C4-2B (cell line): ENCODE data around the gene SMIM1.

ENCODE experiments used
- H3K27ac ChIP-seq: fragments of 450-650 bp; 2 replicates; pipeline ENCODE4 v1.5.1; 2017
- ZFX ChIP-seq: fragments of 450-650 bp; IDR thresholded peaks from 2 replicates; pipeline ENCODE4 v1.6.1; 2017
- TF ChIP-seq, protein P1 (sequence below): fragments of 450-650 bp; conservative IDR thresholded peaks from 2 replicates; pipeline ENCODE4 v1.5.1; 2017; ENCODE audit warnings: mild to moderate bottlenecking

The SMIM1 gene

DNA sequence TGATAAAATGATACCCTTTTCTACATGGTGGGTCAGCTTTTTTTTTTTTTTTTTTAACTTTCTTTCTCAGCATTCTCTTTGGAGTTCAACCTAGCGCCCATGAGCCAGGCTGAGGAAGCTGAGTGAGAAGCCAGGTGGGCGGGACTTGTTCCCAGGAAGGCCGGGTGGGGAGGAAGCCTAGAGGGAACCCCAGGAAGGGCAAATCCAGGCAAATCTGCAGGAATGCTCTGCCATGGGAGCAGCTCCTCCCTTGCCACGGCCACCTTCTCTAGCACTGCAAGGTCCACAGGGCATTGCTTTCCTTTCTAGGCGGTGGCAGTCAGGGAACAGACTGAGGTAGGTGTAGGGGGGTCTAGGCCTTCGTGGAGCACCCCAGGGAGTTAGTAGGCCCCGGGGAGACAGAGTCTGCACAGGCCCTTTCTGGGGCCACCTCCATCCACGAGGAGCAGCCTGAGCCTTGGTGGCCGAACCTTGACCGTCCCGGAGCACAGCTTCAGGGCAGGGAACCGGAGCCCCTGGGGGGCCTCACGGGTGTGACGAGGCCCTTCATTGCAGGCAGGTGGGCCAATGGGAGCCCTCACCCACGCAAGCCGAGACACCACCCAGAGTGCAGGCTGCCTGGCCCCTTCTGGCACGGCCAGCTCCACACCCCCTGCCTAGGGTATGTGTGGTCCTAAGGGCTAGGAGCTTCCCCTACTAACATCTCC is 38.5 kb upstream of the SMIM1 start:
- H3K27ac ChIP-seq: no peak overlapping the region
- TF ChIP-seq, protein P1, sequence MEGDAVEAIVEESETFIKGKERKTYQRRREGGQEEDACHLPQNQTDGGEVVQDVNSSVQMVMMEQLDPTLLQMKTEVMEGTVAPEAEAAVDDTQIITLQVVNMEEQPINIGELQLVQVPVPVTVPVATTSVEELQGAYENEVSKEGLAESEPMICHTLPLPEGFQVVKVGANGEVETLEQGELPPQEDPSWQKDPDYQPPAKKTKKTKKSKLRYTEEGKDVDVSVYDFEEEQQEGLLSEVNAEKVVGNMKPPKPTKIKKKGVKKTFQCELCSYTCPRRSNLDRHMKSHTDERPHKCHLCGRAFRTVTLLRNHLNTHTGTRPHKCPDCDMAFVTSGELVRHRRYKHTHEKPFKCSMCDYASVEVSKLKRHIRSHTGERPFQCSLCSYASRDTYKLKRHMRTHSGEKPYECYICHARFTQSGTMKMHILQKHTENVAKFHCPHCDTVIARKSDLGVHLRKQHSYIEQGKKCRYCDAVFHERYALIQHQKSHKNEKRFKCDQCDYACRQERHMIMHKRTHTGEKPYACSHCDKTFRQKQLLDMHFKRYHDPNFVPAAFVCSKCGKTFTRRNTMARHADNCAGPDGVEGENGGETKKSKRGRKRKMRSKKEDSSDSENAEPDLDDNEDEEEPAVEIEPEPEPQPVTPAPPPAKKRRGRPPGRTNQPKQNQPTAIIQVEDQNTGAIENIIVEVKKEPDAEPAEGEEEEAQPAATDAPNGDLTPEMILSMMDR: no peak
- no peak for TF ChIP-seq ZFX

DNA sequence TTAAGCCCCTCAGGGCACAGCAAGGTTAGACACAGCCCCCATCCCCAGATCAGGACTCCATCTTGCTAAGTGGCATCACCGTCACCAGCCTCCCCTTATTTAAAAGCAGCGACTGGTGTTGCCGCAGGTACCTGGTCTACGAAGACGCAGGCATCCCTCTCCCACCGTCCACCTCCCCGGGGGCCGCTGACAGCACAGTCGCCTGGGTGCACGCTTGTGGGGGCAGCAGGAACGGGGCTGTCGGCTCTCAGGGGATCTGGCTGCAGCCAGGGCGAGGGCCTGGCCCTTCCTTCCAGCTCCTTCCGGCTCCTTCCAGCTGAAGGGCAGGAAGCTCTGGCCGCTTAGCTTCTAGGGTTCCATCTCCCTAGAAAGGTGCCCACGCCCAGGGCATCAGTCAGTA is 37.9 kb upstream of the SMIM1 start:
- TF ChIP-seq, protein P1: no peak
- TF ChIP-seq ZFX: no peak
- H3K27ac ChIP-seq: no peak overlapping the region

DNA sequence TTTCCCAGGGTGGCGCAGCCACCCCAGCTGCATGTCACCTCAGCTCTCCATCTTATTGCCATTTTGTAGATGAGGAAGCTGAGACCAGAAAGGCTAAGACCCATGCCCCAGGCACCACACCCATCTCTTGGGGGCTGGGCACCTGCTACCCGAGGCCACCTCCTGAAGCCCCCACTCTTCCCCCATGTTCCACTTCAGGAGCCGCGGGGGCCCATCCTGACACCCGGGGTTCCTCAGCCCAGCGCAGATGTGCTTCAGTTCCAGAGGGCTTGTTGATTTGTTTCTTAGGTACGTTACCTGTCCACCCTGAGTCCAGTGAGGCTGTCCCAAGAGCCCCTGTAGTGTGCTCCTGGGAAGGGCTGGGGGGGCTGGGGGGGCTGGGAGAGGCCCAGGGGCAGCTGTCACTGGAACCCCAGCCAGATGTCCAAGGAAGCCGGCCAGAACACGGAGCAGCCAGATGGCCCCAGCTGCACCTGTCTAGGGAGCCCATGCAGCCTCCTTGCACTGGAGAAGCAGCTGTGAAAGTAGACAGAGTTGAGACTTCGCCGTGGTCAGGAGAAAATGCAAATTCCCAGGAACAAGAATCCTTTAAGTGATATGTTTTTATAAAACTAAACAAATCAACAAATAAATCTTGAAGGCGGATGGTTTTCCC is 37.4 kb upstream of the SMIM1 start:
- no peak overlapping the region for H3K27ac ChIP-seq

DNA sequence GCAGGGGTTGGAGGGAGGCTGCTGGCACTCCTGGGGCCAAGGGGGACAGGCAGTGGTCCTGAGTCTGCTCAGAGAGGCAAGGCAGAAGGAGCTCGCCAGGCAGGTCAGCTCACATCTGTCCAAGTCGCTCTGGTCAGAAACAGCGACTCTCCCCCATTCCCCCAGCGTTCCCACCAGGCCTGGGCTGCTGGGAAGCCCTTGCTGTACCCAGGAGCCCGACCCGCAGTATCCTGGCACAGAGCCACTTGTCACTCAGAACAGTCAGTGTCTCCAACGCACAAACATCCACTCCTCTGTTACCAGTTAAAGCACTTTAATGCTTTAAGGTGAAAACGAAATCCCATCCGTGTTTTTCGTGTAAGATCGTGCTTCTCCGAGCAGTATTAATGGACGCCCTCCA is 36.9 kb upstream of the SMIM1 start:
- TF ChIP-seq ZFX: no peak
- TF ChIP-seq, protein P1: no peak
- H3K27ac ChIP-seq: no peak overlapping the region

More for the DNA sequence above, 37.4 kb upstream of the SMIM1 start:
- no peak for TF ChIP-seq ZFX
- TF ChIP-seq, protein P1: no peak

DNA sequence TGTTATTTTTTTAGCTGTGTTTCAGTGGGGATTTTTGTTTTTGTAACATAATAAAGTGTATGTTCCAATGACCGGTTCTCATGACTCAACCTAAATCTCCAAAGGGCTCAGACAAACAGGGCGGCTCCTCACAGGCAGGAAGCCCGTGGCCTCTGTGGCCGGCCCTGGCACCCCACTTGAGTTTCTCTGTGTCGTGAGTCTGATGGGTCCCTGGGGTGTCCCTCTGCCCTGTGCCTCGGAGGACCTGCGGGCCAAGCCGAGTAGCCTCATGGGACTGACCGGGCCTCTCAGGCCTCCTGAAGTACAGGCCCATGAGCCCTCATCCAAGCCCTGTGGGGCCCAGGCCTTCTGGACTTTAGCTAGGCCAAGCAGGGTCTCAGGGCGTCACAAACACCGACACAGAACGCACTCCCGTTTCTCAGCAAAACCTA is 36.4 kb upstream of the SMIM1 start:
- TF ChIP-seq, protein P1: no peak
- no peak for TF ChIP-seq ZFX
- H3K27ac ChIP-seq: no peak overlapping the region

DNA sequence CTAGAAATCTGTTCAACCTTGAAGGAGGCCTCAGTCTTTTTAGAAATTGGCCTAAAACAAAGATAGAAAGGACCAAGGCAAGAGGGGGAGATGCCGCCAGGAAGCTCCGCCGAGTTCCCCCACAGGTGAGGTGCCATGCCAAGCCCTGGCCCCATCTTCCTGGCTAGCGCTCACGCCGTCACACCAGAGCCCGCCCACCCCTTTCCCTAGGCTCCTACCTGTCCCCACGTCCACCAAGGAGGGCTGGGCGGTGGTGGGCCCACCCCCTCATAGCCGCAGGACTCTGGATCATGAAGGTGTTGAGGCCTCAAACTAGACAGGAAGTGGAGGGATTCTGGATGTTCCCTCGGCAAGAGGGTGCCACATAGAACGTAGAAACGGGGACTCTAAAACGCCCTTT is 35.8 kb upstream of the SMIM1 start:
- no peak overlapping the region for H3K27ac ChIP-seq
- TF ChIP-seq, protein P1: no peak
- TF ChIP-seq ZFX: no peak

DNA sequence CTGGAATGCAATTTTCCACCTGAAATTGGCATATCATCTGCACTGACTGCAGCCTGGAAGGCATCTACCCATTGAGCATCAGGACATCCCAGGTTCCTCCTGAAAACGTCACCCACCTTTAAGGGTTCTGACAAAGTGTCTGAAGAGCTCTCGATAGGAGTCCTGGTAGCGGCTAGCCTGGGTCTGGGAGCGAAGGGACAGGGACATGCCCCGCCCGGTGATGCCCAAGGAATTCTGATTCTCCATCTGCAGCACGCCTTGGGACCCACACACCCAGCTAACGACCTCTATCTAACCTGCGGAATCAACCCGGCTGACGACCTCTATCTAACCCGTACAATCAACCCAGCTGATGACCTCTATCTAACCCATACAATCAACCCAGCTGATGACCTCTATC is 33.6 kb upstream of the SMIM1 start:
- TF ChIP-seq ZFX: no peak
- TF ChIP-seq, protein P1: no peak
- H3K27ac ChIP-seq: no peak overlapping the region
